ENCODE results near the gene VWA5B1.
"Not testable (repeated sequence)": the region's sequence is repeated elsewhere in the genome, so short reads cannot be mapped to it uniquely, and the experiment has no call there.

The VWA5B1 gene

GRCh38 chr1:20290624-20291597, at the start of gene VWA5B1:
TSS of gene VWA5B1 (plus strand) at chr1:20290875. CDS start at chr1:20310602, 19,727 bp downstream.
- DNase-seq: no peak

GRCh38 chr1:20242890-20243479, 47.7 kb upstream of the VWA5B1 start:
- DNase-seq: no peak

- DNase-seq: no peak
Measured at GRCh38 chr1:20248971-20249612, 41.6 kb upstream of the VWA5B1 start.

GRCh38 chr1:20250340-20250989, 40.2 kb upstream of the VWA5B1 start:
- DNase-seq: no peak

GRCh38 chr1:20252587-20252986, 38.1 kb upstream of the VWA5B1 start:
- DNase-seq: no peak

DNA sequence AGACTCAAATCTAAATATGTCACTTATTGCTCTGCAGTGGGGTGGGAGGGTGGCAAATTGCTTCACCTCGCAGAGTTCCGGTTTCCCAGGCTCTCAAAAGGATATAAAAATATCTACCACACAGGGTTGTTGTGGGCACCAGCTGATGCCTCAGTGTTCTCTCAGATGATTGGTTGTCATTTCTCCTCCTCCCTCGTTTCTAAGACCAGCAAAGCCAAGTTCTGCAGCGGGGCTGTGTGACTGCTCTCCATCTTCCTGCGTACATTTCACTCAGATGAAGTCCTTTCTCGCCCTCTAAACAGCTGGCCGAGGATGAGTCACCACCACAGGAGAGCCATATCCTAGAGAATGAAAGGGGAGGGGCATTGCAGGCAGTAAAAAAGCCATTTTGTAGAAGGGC, 35.0 kb upstream of the VWA5B1 start:
- no peak for DNase-seq

DNA sequence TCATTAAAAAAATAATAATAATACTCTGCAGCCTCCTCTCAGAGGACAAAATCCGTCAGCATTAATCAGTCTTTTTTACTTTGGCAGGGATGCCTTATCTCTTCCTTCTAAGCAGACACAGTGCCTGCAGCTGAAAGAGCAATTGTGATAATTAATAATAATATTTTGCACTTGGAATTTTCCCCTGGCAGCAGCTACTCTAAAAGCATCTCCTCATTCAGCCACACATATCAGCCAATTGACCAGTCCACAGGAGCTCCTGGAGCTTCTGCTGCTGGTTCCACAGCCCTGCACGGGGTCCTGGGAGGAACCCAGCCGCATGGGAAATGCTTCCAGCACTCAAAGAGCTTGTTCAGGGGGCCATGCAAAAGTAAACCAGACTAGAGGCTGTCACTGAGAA, 31.0 kb upstream of the VWA5B1 start:
- no peak for DNase-seq

DNA sequence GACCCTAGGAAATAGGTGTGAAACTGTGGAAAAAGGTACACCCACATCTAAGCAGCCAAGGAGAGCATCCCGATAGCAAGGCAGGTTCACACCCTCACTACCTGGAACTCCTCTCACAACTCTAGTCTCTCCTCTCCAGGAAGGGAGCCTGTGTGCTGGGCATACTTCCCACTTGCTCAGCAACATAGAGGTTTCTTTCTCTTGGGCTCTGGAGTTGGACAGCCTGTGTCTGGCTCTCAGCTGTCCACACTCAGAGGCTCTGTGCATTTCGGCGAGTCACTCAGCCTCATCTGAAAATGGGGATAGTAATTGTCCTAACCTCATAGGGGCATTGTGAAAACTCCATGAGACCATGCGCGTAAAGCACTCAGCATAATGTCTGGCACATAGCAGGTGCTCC, 29.6 kb upstream of the VWA5B1 start:
- DNase-seq: no peak

- DNase-seq: no peak
Measured at GRCh38 chr1:20262810-20263534, 27.7 kb upstream of the VWA5B1 start.

GRCh38 chr1:20265250-20265649, 25.4 kb upstream of the VWA5B1 start:
- DNase-seq: no peak

- DNase-seq: no peak
Measured at GRCh38 chr1:20266141-20266540, 24.5 kb upstream of the VWA5B1 start.

DNA sequence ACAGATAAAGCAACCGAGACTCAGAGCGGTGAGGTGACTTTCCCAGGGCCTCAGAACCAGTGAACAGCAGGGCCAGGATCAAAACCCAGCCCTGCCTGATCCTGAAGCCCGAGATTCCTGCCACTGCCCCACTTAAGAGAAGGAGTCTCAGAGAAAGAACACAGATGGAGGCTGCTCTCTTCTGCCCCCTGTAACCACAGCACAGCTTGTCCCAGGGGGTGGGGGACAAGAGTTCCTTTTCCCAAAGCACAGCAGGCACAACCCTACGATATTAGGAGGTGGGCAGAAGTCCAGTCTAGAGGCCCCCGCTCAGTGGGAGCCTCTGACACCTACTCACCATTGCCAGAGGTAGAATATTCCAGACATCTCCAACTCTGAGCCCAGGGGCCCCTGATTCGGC, 24.0 kb upstream of the VWA5B1 start:
- DNase-seq: no peak

GRCh38 chr1:20271498-20272400, 18.9 kb upstream of the VWA5B1 start:
- DNase-seq: no peak

DNA sequence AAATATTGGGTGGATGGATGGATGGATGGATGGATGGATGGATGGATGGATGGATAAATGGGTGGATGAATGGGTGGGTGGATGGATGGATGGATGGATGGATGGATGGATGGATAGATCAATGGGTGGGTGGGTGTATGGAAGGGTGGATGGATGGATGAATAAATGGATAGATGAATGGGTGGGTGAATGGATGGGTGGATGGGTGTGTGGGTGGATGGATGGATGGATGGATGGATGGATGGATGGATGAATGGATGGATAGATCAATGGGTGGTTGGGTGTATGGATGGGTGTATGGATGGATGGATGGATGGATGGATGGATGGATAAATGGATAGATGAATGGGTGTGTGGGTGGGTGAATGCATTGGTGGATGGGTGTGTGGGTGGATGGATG, 17.0 kb upstream of the VWA5B1 start:
- not testable (repeated sequence) for DNase-seq

DNA sequence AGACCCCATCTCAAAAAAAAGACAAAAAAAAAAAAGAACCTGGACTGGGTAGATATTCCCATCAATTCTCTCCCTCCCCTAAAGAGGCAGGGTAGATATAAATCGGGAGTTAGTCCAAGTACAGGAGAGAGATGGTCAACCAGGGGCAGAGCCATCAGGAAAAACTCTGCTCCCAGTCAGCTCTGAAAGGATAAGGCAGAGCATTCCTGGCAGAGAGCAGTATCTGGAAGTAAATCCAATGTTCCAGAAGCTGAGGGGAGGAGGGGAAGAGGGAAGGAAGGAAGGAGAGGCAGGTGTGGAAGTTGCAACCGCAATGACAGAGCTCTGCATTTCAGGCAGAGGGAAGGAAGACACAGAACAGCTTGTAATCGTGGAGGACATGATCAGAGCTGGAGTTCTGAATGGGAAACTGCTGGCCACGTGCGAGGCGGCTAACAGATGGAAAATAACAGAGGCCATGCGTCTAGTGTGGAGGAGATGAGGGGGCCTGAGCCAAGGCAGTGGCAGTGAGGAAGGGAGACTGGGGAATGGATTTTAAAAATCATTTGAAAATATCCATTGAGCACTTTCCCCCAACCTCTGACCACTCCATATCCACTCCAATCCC, 15.3 kb upstream of the VWA5B1 start:
- DNase-seq: no peak

GRCh38 chr1:20276485-20277159, 14.1 kb upstream of the VWA5B1 start:
- DNase-seq: no peak

DNA sequence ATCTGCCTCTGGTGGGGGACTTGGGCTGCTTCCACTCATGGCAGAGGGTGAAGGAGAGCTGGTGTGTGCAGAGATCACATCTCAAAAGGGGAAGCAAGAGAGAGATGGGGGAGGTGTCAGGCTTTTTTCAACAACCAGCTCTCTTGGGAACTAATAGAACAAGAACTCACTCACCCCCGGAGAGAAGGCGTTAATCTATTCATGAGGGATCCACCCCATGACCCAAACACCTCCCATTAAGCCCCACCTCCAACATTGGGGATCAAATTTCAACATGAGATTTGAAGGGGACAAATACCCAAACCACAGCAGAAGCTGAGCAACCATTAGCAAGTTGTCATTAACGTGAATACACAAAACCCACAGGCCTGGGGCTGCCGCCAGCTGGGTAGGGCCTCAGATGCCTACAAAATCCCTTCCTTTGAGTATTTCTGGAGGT, 12.0 kb upstream of the VWA5B1 start:
- no peak for DNase-seq

- no peak for DNase-seq
Measured at GRCh38 chr1:20279509-20279908, 11.2 kb upstream of the VWA5B1 start.

DNA sequence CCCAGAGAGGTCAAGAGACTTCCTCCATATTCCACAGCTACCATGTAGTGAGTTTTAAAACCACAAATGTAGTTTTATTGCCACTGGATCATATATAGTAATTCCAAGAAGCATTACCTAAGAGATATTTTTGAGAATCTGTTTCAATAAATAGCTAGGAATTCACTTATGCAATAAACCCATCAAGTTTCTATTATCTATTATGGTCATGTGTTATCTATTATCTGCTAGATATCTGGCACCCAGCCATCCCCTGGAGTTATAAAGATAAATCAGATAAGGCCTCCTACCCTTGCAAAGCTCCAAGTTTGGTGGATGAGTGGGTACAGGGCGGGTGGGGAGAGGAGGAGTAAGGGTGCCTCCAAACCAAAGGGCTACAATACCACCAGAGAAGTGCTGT, 10.3 kb upstream of the VWA5B1 start:
- no peak for DNase-seq

DNA sequence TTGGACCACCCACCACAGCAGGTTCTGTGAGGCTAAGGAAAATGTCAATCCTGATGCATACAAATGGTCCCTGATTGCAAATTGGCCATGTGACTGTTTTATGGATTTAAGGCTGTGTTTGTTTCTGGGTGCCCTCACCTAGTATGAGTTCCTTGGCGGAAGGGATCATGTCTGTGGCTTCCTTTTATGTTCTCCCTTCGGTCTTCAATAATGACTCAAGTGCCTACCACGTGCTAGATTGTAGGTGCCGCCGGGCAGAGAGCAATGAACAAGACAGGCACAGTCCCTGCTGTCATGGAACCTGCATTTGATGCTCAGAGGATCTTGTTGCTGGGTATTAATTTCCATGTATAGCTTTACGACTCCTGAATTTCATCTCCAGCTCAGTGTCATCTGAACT, 9.8 kb upstream of the VWA5B1 start:
- no peak for DNase-seq
